ENCODE data around the gene WBP2NL. TPM values are rescaled to one million over a fixed set of nuclear protein-coding genes. Genes with fewer than 3 reads are reported as not detected.
"Not testable (repeated sequence)": the region's sequence is repeated elsewhere in the genome, so short reads cannot be mapped to it uniquely, and the experiment has no call there.

Gene WBP2NL
- total RNA-seq, 4 donors from 2014 or later, result 2.1 to 4.0 (median 3.4) TPM

GRCh38 chr22:42070517-42071422, 72.2 kb downstream of the WBP2NL start, which contains the start of gene NAGA:
Gene NAGA, minus strand, starts transcription at chr22:42070812. Its CDS starts 515 bp downstream, at chr22:42070297.
- TF ChIP-seq CTCF (IDR thresholded peaks at IDR 0.05), result no peak
- peak; percentile 82 to 93 for TF ChIP-seq POLR2A (IDR thresholded peaks at IDR 0.05)
- Histone ChIP-seq H3K27ac (peak within 1 kb of the TSS; percentile 80 to 89 (median 84)), H3K4me1 (peaks cover 3 to 22% (median 13%) of the 10 kb centered on the region in 4 donors), H3K36me3 (peaks cover 0 to 28% (median 0%) of the 10 kb centered on the region in 3 donors), H3K9me3 (no peaks in the 10 kb centered on the region), H3K27me3 (no peaks in the 10 kb centered on the region), H3K4me3 (peak within 1 kb of the TSS; percentile 58 to 70 (median 66))
- peak; percentile 96 to 98 (median 98) for DNase-seq

- H3K4me1 ChIP-seq, result peaks cover 3 to 22% (median 13%) of the 10 kb centered on the region in 4 donors
- peak overlapping the region in 3 of 4 donors; percentile 63 to 70 (median 69) for H3K4me3 ChIP-seq
These were observed 72.9 kb downstream of the WBP2NL start for GRCh38 chr22:42071508-42071907.

GRCh38 chr22:42072606-42073330, 74.2 kb downstream of the WBP2NL start:
- Histone ChIP-seq H3K36me3 (peaks cover 0 to 14% (median 0%) of the 10 kb centered on the region in 3 donors), H3K27me3 (no peaks in the 10 kb centered on the region), H3K9me3 (no peaks in the 10 kb centered on the region), H3K27ac (no peak overlapping the region), H3K4me3 (no peak overlapping the region), H3K4me1 (peaks cover 3 to 25% (median 13%) of the 10 kb centered on the region in 4 donors)
- no peak for TF ChIP-seq CTCF (IDR thresholded peaks at IDR 0.05)
- TF ChIP-seq POLR2A (IDR thresholded peaks at IDR 0.05), result no peak
- DNase-seq, result peak in 1 of 3 donors; percentile 45

More at GRCh38 chr22:42071508-42071907, 72.9 kb downstream of the WBP2NL start:
- not testable (repeated sequence) for H3K9me3 ChIP-seq, H3K27me3 ChIP-seq
- Histone ChIP-seq H3K36me3 (peaks cover 0 to 20% (median 0%) of the 10 kb centered on the region in 3 donors), H3K27ac (peak overlapping the region in 3 of 4 donors; percentile 83 to 89 (median 85))
- DNase-seq, result peak in 1 of 3 donors; percentile 36

- TF ChIP-seq CTCF (IDR thresholded peaks at IDR 0.05) (no peak), POLR2A (IDR thresholded peaks at IDR 0.05) (no peak)
- no peaks in the 10 kb centered on the region for H3K9me3 ChIP-seq
- peak overlapping the region; percentile 54 to 74 (median 64) for H3K4me3 ChIP-seq
- DNase-seq, result peak in 1 of 3 donors; percentile 45
- peak overlapping the region; percentile 81 to 87 (median 86) for H3K27ac ChIP-seq
- H3K27me3 ChIP-seq, result no peaks in the 10 kb centered on the region
- H3K4me1 ChIP-seq, result peaks cover 3 to 34% (median 14%) of the 10 kb centered on the region in 4 donors
- H3K36me3 ChIP-seq, result peaks cover 0 to 7% (median 0%) of the 10 kb centered on the region in 3 donors
These were observed 75.0 kb downstream of the WBP2NL start for GRCh38 chr22:42073621-42074041.

- peak within 1 kb of the TSS; percentile 54 to 74 (median 64) for H3K4me3 ChIP-seq
- peak within 1 kb of the TSS; percentile 81 to 87 (median 86) for H3K27ac ChIP-seq
- TF ChIP-seq POLR2A (IDR thresholded peaks at IDR 0.05) (peak; percentile 13 to 18), CTCF (IDR thresholded peaks at IDR 0.05) (peak; percentile 17 to 59 (median 42))
- H3K9me3 ChIP-seq, result no peaks in the 10 kb centered on the region
- DNase-seq, result peak; percentile 58 to 78 (median 76)
- H3K4me1 ChIP-seq, result peaks cover 3 to 39% (median 16%) of the 10 kb centered on the region in 4 donors
- H3K27me3 ChIP-seq, result no peaks in the 10 kb centered on the region
- peaks cover 0 to 7% (median 0%) of the 10 kb centered on the region in 3 donors for H3K36me3 ChIP-seq
These were observed 75.7 kb downstream of the WBP2NL start, which contains the start of gene PHETA2 for GRCh38 chr22:42074132-42074811. Gene PHETA2, plus strand, starts transcription at chr22:42074248. Its CDS starts 3,046 bp downstream, at chr22:42077294.
